ENCODE measurements around the gene ETNK2.

The ETNK2 gene

DNA sequence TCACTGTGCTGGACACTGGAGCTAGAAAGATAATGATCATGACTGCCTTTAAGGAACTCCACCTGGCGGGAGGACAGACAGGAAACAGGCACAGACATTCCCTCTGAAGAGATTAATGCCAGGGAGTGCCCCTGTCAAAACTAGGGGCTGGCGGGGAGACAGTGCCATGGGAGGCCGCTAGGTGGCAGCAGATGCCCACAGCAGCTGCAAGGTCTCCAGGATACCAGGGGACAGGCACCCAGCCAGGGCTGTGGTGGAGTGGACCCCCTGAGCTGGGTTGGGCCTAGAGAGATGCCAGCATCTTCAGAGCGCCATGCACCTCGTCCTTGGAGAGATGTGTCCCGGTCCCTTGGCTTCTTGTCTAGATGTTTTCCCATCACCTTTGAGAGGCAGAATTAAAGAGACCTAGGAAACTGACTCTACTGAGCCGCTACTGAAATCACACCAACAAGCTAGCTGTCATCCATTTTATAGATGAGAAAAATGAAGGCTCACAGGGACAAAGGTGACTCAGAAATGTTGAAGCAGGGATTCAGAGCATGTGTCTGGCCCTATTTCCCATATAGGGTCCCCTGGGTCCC, 10.7 kb upstream of the ETNK2 start:
- TF ChIP-seq, protein P1, sequence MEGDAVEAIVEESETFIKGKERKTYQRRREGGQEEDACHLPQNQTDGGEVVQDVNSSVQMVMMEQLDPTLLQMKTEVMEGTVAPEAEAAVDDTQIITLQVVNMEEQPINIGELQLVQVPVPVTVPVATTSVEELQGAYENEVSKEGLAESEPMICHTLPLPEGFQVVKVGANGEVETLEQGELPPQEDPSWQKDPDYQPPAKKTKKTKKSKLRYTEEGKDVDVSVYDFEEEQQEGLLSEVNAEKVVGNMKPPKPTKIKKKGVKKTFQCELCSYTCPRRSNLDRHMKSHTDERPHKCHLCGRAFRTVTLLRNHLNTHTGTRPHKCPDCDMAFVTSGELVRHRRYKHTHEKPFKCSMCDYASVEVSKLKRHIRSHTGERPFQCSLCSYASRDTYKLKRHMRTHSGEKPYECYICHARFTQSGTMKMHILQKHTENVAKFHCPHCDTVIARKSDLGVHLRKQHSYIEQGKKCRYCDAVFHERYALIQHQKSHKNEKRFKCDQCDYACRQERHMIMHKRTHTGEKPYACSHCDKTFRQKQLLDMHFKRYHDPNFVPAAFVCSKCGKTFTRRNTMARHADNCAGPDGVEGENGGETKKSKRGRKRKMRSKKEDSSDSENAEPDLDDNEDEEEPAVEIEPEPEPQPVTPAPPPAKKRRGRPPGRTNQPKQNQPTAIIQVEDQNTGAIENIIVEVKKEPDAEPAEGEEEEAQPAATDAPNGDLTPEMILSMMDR (IDR thresholded peaks at IDR 0.05; ENCODE audit: extremely low read depth, missing control alignments) = peak; percentile 97
- peak; percentile 87 for DNase-seq (ENCODE audit: low spot score)

DNA sequence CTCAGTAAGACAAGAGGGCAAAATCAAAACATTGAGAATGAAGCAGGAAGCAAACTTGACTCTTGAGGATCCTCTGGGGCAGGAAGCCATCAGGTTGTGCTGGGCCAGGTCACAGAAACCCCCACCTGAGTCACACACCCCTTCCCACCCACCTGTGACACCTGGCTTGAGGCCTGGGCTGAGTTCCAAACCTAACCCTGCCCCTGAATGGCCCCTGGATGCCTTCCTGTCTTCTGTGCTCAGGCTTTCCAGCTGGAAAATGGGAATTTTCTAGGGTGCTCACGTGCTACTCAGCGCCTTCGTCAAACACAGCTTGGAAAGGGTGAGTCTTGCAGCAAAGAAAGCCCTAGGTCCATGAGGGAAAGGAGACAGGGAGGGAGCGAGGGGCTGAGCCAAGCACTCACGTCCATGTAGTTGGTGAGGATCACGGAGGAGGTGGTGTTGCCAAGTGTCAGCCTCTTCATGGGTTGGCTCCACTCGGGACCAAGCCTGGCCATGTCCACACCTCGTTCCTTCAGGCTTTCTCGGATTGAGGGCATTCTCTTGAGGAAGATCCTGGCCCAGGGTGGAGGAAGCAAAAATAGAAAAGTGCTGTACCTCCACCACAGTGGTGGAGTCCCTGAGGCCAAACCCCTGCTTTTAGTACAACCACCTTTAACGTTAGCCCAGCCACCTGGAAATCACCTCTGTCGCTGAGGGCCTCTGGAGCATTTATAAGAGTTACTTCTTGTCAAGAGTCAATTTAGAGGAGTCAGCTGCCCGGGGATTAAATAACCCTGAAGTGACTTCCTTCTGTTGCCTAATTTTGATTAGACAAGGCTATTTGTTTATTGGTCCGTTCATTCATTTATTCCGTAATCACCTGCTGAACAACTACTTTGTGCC, 10.0 kb upstream of the ETNK2 start:
- DNase-seq (ENCODE audit: low spot score) = no peak
- TF ChIP-seq, protein P1 (IDR thresholded peaks at IDR 0.05; ENCODE audit: extremely low read depth, missing control alignments) = no peak

DNA sequence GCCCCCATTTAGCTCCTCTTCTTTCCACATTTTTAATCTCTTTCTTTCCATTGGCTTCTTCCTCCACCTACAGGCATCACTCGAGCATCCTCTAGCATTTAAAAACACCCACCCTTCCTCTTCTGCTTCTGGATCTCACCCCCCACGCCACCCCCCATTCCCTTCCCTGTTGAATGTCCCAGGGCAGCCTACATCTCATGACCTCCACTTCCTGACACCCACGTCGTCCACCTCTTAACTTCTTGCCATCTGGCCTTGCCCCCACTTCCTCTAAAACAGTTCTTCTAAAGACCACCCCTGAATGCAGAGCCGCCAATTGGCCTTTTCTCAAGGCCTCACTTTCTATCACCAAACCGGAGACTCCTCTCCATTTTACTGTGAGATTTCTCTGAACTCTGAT, 6.1 kb upstream of the ETNK2 start:
- TF ChIP-seq, protein P1 (IDR thresholded peaks at IDR 0.05; ENCODE audit: extremely low read depth, missing control alignments) = no peak
- no peak for DNase-seq (ENCODE audit: low spot score)

DNA sequence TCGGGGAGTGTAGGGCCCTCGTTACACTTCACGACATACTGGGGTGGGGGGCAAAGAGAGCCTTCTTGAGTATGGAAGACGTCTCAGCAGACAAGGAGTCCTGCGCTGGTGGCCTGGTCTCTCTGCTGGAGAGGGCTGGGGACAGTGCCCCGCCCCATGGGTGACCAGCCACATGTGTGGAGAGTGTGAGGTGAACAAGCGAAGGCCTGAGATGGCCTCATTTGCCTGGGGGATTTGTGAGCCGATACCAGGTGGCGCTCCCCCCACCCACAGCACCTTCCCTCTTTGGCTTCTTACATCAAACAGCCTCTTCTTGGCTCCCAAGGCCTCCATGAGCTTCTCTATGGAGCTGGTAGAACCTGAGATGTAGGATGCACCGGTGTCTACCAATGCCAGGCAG, 4.0 kb upstream of the ETNK2 start:
- TF ChIP-seq, protein P1 (IDR thresholded peaks at IDR 0.05; ENCODE audit: extremely low read depth, missing control alignments) = no peak
- DNase-seq (ENCODE audit: low spot score) = no peak

DNA sequence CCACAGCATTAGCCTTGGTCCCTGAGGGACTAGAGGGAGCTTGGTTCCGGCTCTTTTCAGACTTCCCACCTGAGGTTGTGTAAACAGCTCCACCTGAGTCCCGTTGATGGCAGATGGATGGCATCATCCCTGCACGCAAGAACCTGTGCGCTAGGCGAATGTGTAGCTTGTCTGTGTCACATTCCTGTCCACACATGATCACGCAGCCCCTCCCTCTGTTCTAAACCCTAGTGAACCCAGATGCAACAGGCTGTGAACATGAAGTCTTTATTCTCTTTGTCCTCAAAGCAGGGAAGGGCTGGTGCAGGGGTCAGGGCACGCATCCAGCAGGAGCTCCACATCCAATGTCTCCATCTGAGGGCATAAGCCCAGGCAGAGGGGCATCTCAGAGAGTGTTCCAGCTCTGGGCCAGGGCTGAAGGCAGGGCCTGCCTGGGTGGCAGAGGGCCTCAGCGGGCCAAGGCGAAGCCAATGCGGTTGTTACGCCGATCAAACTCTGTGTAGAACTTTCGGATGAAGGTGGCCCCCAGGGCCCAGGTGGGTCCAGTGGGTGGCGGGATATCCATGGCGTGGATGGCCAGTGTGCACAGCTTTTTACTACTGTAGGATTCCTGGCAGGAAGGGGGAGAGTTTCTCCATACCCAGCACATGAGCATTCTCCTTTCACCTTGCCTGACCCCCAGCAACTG, 2.9 kb upstream of the ETNK2 start:
- TF ChIP-seq, protein P1 (IDR thresholded peaks at IDR 0.05; ENCODE audit: extremely low read depth, missing control alignments) = no peak
- DNase-seq (ENCODE audit: low spot score) = no peak

DNA sequence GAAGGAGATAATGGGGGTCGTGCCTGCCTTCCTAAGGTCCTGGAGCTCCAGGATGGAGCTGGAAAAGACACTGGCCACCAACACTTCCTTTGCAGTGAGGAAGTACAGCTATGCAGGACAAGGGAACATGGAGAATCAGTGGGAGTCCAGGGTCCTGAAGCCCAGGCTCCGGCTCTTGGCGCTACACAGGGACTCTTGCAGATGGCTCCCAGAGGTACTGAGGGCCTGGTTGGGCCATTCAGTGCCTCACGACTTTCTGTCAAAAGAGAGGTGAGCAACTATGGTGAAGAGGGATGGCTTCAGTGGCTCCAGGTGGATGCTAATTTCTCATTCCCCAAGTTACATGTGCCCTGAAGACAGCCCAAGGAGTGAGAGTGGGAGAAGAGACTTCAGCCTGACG, 1.8 kb upstream of the ETNK2 start:
- TF ChIP-seq, protein P1 (IDR thresholded peaks at IDR 0.05; ENCODE audit: extremely low read depth, missing control alignments) = no peak

More for the DNA sequence above, 1.8 kb upstream of the ETNK2 start:
- no peak for DNase-seq (ENCODE audit: low spot score)
